ENCODE results near the gene SENP5. TPM values are rescaled to one million over a fixed set of nuclear protein-coding genes. Genes with fewer than 3 reads are reported as not detected.

SENP5 gene
- polyA plus RNA-seq, 1 experiment, result 18.3 TPM

DNA sequence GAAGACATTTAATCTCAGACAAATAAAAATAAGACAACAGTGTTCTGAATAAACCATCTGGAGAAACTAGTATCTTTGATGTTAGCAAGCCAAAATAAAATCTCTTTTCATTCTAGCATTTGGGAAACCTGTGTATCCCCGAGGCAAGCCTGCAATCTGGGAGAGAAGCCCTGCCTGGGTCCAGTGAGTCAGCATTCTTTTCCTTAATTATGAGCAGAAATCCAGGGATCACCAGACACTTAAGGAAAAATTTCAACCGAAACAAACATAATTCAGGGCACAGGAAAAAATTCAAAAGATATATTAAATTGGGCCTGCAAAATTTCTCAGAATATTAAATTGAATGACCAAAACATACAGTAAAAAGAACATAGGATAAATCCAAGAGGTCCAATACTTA is 70.4 kb downstream of the SENP5 start:
- Histone ChIP-seq H3K4me3 (ENCODE audit: low read depth, low read length) (no peak overlapping the region), H3K27ac (ENCODE audit: low read depth, low read length) (no peak overlapping the region), H3K9me3 (ENCODE audit: control insufficient read depth, insufficient read depth, low read length) (no peaks in the 10 kb centered on the region; the same call in 1 of the 2 replicates), H3K27me3 (ENCODE audit: control insufficient read depth, insufficient read depth, low read length) (no peaks in the 10 kb centered on the region)
- CTCF ChIA-PET, result no interaction called here
- POLR2A ChIA-PET, result interaction anchor here (0.7 kb wide), 1 partner anchor 905 kb away, joined by 4 read pairs; no protein-coding TSS in a partner anchor
- no peak for TF ChIP-seq CTCF (IDR thresholded peaks at IDR 0.05; ENCODE audit: low read depth, low read length)
- DNase-seq (ENCODE audit: low read depth, low spot score), result no peak

GRCh38 chr3:196938576-196938975 is 70.9 kb downstream of the SENP5 start:
- POLR2A ChIA-PET, result interaction anchor here (0.7 kb wide), 1 partner anchor 904 kb away, joined by 4 read pairs; no protein-coding TSS in a partner anchor
- no peaks in the 10 kb centered on the region; the same call in 1 of the 2 replicates for H3K9me3 ChIP-seq (ENCODE audit: control insufficient read depth, insufficient read depth, low read length)
- CTCF ChIA-PET, result interaction anchor here (1.2 kb wide), 1 partner anchor 329 kb away, joined by 3 read pairs; no protein-coding TSS in a partner anchor
- DNase-seq (ENCODE audit: low read depth, low spot score), result no peak
- H3K4me3 ChIP-seq (ENCODE audit: low read depth, low read length), result no peak overlapping the region
- TF ChIP-seq CTCF (IDR thresholded peaks at IDR 0.05; ENCODE audit: low read depth, low read length), result no peak
- H3K27ac ChIP-seq (ENCODE audit: low read depth, low read length), result no peak overlapping the region
- H3K27me3 ChIP-seq (ENCODE audit: control insufficient read depth, insufficient read depth, low read length), result no peaks in the 10 kb centered on the region

- DNase-seq (ENCODE audit: low read depth, low spot score), result no peak
- no peaks in the 10 kb centered on the region for H3K27me3 ChIP-seq (ENCODE audit: control insufficient read depth, insufficient read depth, low read length)
- no peaks in the 10 kb centered on the region; the same call in 1 of the 2 replicates for H3K9me3 ChIP-seq (ENCODE audit: control insufficient read depth, insufficient read depth, low read length)
- peak overlapping the region; percentile 99 for H3K4me3 ChIP-seq (ENCODE audit: low read depth, low read length)
- TF ChIP-seq CTCF (IDR thresholded peaks at IDR 0.05; ENCODE audit: low read depth, low read length), result no peak
- POLR2A ChIA-PET, result interaction anchor here (0.5 to 1.2 kb wide), 5 partner anchors 28 to 613 kb away, joined by 4 to 8 read pairs (median 4); partner anchors contain the start of genes PAK2, PIGZ and SENP5
- CTCF ChIA-PET, result interaction anchor here (0.6 to 1.6 kb wide), 6 partner anchors 10 to 332 kb away, joined by 3 to 4 read pairs (median 3); no protein-coding TSS in a partner anchor
- peak overlapping the region; percentile 99 for H3K27ac ChIP-seq (ENCODE audit: low read depth, low read length)
These were observed 74.1 kb downstream of the SENP5 start for GRCh38 chr3:196941729-196942225.

GRCh38 chr3:196942226-196942914 is 74.7 kb downstream of the SENP5 start, which contains the start of gene NCBP2:
TSS of gene NCBP2 (minus strand) at chr3:196942528. CDS start at chr3:196942503, 25 bp downstream.
- Histone ChIP-seq H3K27me3 (ENCODE audit: control insufficient read depth, insufficient read depth, low read length) (no peaks in the 10 kb centered on the region), H3K27ac (ENCODE audit: low read depth, low read length) (peak within 1 kb of the TSS; percentile 99), H3K9me3 (ENCODE audit: control insufficient read depth, insufficient read depth, low read length) (no peaks in the 10 kb centered on the region; the same call in 1 of the 2 replicates), H3K4me3 (ENCODE audit: low read depth, low read length) (peak within 1 kb of the TSS; percentile 99)
- DNase-seq (ENCODE audit: low read depth, low spot score), result peak; percentile 95
- ChIA-PET POLR2A (interaction anchor here (0.5 to 1.2 kb wide), 6 partner anchors 27 to 612 kb away, joined by 4 to 8 read pairs (median 4); partner anchors contain the start of genes PAK2, PIGZ and SENP5), CTCF (interaction anchor here (0.6 to 1.6 kb wide), 5 partner anchors 9 to 179 kb away, joined by 3 to 4 read pairs (median 3); no protein-coding TSS in a partner anchor)
- peak; percentile 59 for TF ChIP-seq CTCF (IDR thresholded peaks at IDR 0.05; ENCODE audit: low read depth, low read length)

All from AG04450 (cell line).